Ovary (tissue), 3 donors: Measurements from ENCODE around the gene HOXA11.

Experiments
- CTCF ChIP-seq, 3 donors: fragments of 450-650 bp in 2 of 3; fragments of 200-600 bp in 1 of 3; IDR thresholded peaks; one replicate each; pipeline versions ENCODE4 v1.5.1 to v1.8.0; 2016 to 2022; ENCODE audit warnings: antibody characterized with exemption in 3 of 3, mild to moderate bottlenecking in 1 of 3
- POLR2A ChIP-seq: fragments of 450-650 bp; IDR thresholded peaks from one replicate; pipeline ENCODE4 v1.6.1; 2017; ENCODE audit warnings: antibody characterized with exemption, mild to moderate bottlenecking, moderate library complexity
- donor health status: DM: no; HTN: no; CAD: no.

- TF ChIP-seq CTCF (IDR thresholded peaks at IDR 0.05), result no peak
- TF ChIP-seq POLR2A, result no peak
Observed at GRCh38 chr7:27164045-27164366, 21.0 kb downstream of the HOXA11 start.
